Testis (tissue), 3 donors: Measurements from ENCODE around the gene FRMD8. TPM values are rescaled to one million over a fixed set of nuclear protein-coding genes. Genes with fewer than 3 reads are reported as not detected.
A peak's percentile ranks its signal among the peaks of the same experiment; 100 is the strongest.

Experiments
- DNase-seq: peaks from one replicate; pipeline ENCODE4 v3.0.0-alpha.2; 2019
- H3K27ac ChIP-seq, 2 donors: fragments of 200-600 bp; sonication (generic); one replicate each; pipeline ENCODE4 v1.5.1; 2019
- H3K27me3 ChIP-seq: fragments of 200-600 bp; sonication (generic); one replicate; pipeline ENCODE4 v1.5.1; 2019
- H3K36me3 ChIP-seq: fragments of 200-600 bp; sonication (generic); one replicate; pipeline ENCODE4 v1.5.1; 2017; ENCODE audit warnings: low read depth; ENCODE audit errors: missing control alignments
- H3K4me1 ChIP-seq: fragments of 200-600 bp; sonication (generic); one replicate; pipeline ENCODE4 v1.5.1; 2019
- H3K4me3 ChIP-seq, 2 donors: fragments of 200-600 bp; sonication (generic); one replicate each; pipeline ENCODE4 v1.5.1; 2017 to 2019
- H3K9me3 ChIP-seq: fragments of 200-600 bp; sonication (generic); one replicate; pipeline ENCODE4 v1.5.1; 2017
- POLR2A ChIP-seq: fragments of 450-650 bp; IDR thresholded peaks from one replicate; pipeline ENCODE4 v1.6.1; 2017; ENCODE audit warnings: antibody characterized with exemption, mild to moderate bottlenecking, moderate library complexity
- WGBS, 2 donors: methylation state at CpG; one replicate each; pipeline ENCODE4 v1.1.5; 2018; 5-methylcytosine and 5-hydroxymethylcytosine counted together
- intact Hi-C: fragments of 100-400 bp; cut with DNase I; formaldehyde crosslinking; loops from one replicate; pipeline ENCODE4 v1.15.1; 2023; ENCODE audit warnings: low total_unique reads
- polyA plus RNA-seq: library from polyadenylated mRNA; stranded (reverse); fragments of 350-450 nt; fragmentation: Illumina TruSeq; extraction: RNeasy Lipid Tissue Mini Kit (QIAGEN cat#74804); gene quantifications from one replicate; pipeline ENCODE4 v1.2.3, GENCODE V29; 2014; ENCODE audit warnings: low read depth, low replicate concordance; ENCODE audit not compliant: insufficient read depth
- total RNA-seq, 2 donors: library from RNA; depleted of rRNA; stranded (reverse); fragments of >200 nt; gene quantifications; one replicate each; pipeline ENCODE4 v1.2.3, GENCODE V29; 2016
- TF ChIP-seq, protein P1 (sequence below), 3 experiments: fragments of 450-650 bp in 2 of 3; fragments of 200-600 bp in 1 of 3; sonication (generic) in 1 of 3; IDR thresholded peaks; one replicate each; pipeline ENCODE4 v1.5.1; 2016 to 2019; ENCODE audit warnings: antibody characterized with exemption in 3 of 3, mild to moderate bottlenecking in 2 of 3, moderate library complexity in 1 of 3

FRMD8 gene
- total and polyA plus RNA-seq, 3 donors from 2014 or later: 31.4 to 118 (median 92.5) TPM

DNA sequence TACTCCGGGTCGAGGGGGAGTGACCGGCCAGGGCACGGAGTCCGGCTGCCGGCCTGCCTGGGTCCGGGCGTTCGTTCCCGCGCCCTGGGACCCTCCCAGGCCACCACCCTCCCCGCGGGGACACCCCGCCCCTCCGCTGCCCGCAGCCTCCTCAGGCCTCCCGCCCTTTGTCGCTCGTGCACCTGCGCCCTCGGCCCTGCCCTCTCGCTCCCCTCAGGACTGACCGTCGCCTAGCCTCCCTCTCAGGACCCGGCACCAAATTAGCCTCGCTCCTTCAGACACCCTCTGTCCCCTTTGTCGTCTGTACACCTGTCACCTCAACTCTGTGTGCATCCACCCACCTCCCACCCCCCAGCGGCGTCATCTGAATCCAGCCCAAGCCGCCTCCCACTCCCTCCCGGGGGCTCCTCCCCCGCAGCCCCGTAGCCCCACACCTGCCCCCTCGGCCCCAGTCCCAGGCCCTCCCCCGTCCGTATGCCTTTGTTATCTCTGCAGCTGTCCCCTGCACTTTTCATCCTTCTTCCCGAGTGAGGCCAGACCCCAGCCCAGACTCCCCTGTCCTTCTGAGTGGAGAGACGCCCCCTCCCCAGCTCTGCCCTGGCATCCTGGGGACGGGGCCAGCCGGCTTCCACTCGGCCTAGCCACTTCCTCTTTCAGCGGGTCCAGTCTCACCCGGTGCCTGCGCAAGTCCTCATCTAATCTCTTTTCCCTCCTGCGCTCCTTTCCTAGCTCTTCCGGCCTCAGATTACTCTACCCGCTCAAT, 31.2 kb upstream of the FRMD8 start:
- no peak for DNase-seq
- Histone ChIP-seq H3K36me3 (no peaks in the 10 kb centered on the region), H3K4me3 (peak overlapping the region; percentile 64 to 65), H3K27me3 (no peaks in the 10 kb centered on the region), H3K4me1 (peaks cover 30% of the 10 kb centered on the region), H3K27ac (peak overlapping the region in 1 of 2 donors; percentile 65), H3K9me3 (no peaks in the 10 kb centered on the region)
- intact Hi-C loops: no loop called here
- TF ChIP-seq, protein P1, sequence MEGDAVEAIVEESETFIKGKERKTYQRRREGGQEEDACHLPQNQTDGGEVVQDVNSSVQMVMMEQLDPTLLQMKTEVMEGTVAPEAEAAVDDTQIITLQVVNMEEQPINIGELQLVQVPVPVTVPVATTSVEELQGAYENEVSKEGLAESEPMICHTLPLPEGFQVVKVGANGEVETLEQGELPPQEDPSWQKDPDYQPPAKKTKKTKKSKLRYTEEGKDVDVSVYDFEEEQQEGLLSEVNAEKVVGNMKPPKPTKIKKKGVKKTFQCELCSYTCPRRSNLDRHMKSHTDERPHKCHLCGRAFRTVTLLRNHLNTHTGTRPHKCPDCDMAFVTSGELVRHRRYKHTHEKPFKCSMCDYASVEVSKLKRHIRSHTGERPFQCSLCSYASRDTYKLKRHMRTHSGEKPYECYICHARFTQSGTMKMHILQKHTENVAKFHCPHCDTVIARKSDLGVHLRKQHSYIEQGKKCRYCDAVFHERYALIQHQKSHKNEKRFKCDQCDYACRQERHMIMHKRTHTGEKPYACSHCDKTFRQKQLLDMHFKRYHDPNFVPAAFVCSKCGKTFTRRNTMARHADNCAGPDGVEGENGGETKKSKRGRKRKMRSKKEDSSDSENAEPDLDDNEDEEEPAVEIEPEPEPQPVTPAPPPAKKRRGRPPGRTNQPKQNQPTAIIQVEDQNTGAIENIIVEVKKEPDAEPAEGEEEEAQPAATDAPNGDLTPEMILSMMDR (IDR thresholded peaks at IDR 0.05): no peak
- TF ChIP-seq POLR2A: no peak
- WGBS, 2 donors: 0 to 1% methylated on average over 32 to 46 of the region's 47 CpGs

DNA sequence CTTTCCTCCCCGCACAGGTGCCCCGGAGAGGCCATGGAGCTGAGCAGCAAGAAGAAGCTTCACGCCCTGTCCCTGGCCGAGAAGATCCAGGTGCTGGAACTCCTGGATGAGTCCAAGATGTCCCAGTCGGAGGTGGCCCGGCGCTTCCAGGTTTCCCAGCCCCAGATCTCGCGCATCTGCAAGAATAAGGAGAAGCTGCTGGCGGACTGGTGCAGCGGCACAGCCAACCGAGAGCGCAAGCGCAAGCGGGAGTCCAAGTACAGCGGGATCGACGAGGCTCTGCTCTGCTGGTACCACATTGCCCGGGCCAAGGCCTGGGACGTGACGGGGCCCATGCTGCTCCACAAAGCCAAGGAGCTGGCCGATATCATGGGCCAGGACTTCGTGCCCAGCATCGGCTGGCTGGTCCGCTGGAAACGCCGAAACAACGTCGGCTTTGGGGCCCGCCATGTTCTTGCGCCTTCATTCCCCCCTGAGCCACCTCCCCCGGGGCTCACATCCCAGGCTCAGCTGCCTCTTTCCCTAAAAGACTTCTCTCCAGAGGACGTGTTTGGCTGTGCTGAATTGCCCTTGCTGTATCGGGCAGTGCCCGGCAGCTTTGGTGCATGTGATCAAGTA, 30.6 kb upstream of the FRMD8 start:
- H3K4me3 ChIP-seq: peak overlapping the region; percentile 13 to 65
- DNase-seq: peak; percentile 63
- peaks cover 30% of the 10 kb centered on the region for H3K4me1 ChIP-seq
- H3K27ac ChIP-seq: no peak overlapping the region
- no peaks in the 10 kb centered on the region for H3K9me3 ChIP-seq
- no peak for TF ChIP-seq POLR2A
- TF ChIP-seq, protein P1 (IDR thresholded peaks at IDR 0.05): no peak
- intact Hi-C loops: no loop called here
- 32 to 46% methylated on average over 23 to 35 of the region's 35 CpGs for WGBS, 2 donors
- no peaks in the 10 kb centered on the region for H3K36me3 ChIP-seq
- H3K27me3 ChIP-seq: no peaks in the 10 kb centered on the region

DNA sequence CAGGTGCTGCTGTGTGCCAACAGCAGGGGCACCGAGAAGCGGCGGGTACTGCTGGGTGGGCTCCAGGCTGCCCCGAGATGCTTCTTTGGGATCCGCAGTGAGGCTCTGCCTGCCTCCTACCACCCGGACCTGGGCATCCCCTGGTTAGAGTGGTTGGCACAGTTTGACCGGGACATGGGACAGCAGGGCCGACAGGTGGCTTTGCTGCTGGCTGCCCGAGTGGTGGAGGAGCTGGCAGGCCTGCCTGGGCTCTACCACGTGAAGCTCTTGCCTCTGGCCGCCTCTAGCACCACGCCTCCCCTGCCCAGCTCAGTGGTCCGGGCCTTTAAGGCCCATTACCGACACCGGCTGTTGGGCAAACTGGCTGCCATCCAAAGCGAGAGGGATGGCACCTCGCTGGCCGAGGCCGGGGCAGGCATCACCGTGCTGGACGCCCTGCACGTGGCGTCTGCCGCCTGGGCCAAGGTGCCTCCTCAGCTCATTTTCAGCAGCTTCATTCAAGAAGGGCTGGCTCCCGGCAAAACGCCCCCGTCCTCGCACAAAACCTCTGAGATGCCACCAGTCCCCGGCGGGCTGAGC, 30.0 kb upstream of the FRMD8 start:
- no peak for DNase-seq
- H3K36me3 ChIP-seq: no peaks in the 10 kb centered on the region
- no peak overlapping the region for H3K27ac ChIP-seq
- intact Hi-C loops: no loop called here
- 54 to 75% methylated on average over 7 to 30 of the region's 30 CpGs for WGBS, 2 donors
- no peak overlapping the region for H3K4me3 ChIP-seq
- TF ChIP-seq, protein P1 (IDR thresholded peaks at IDR 0.05): no peak
- no peak for TF ChIP-seq POLR2A
- no peaks in the 10 kb centered on the region for H3K27me3 ChIP-seq
- no peaks in the 10 kb centered on the region for H3K9me3 ChIP-seq
- peaks cover 30% of the 10 kb centered on the region for H3K4me1 ChIP-seq

DNA sequence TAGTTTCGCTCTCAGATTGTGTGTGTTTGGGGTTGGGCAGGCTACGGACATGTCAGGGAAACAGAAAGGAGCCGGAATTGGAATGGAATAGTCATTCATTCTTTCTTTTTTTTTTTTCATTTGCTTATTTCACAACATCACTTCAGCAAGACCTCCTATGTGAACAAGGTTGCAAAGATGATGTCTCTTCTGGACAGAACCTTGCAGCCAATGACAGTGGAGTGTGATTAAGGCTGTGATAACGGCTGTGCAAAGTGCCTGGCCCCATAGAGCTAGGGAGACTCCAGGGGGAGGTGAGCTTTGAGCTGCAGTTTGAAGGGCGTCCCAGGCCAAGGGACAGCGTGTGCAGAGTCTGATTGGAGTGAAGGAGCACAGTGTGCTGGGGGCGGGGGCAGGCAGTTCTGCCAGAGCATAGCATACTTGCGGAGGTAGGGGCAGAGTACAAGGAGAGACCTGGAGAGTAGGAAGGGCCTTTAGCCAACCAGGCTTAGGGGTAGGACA, 28.5 kb upstream of the FRMD8 start:
- Histone ChIP-seq H3K27me3 (no peaks in the 10 kb centered on the region), H3K36me3 (no peaks in the 10 kb centered on the region), H3K4me3 (no peak overlapping the region), H3K9me3 (no peaks in the 10 kb centered on the region), H3K27ac (no peak overlapping the region), H3K4me1 (peaks cover 30% of the 10 kb centered on the region)
- intact Hi-C loops: no loop called here
- WGBS, 2 donors: 36 to 39% methylated on average over 8 of the region's 8 CpGs
- TF ChIP-seq, protein P1 (IDR thresholded peaks at IDR 0.05): no peak
- TF ChIP-seq POLR2A: no peak
- DNase-seq: peak; percentile 64
